Measurements from ENCODE around the gene NRXN3.

Gene NRXN3

DNA sequence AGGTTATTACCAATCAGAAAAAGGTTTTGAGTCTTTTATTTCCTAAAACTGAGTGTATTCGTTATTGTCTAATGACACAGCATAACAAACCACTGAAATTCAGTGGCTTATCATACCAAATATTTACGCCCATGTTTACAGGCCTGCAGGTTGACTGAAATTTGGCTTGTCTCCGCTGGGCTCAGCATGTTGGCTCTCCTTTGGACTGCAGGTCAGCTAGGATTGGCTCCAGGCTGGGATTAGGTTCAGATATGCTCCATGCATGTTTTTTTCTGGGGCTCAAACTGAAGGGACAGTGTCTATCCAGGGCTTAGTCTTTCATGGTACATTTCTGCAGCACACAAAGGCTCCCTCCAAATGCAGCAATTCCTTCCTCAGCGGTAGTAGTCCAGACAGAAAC is 1471.2 kb downstream of the NRXN3 start:
- Histone ChIP-seq H4K20me1 (ENCODE audit: low read depth, low read length) (no peaks in the 10 kb centered on the region), H3K36me3 (ENCODE audit: low read length) (no peaks in the 10 kb centered on the region), H3K4me2 (ENCODE audit: low read depth, low read length, poor library complexity, severe bottlenecking) (no peak overlapping the region), H3K9me3 (ENCODE audit: insufficient read depth, low read length) (no peaks in the 10 kb centered on the region), H3K27ac (ENCODE audit: low read depth, low read length) (no peak overlapping the region), H3K27me3 (ENCODE audit: low read length) (no peaks in the 10 kb centered on the region), H3F3A (ENCODE audit: insufficient read depth) (no peaks in the 10 kb centered on the region), H2AFZ (ENCODE audit: low read depth, low read length, severe bottlenecking) (no peak overlapping the region), H3K79me2 (ENCODE audit: insufficient read depth, low read length) (no peaks in the 10 kb centered on the region), H3K9me2 (replicated peaks; ENCODE audit: insufficient read depth, low read length) (no peaks in the 10 kb centered on the region), H3K9ac (ENCODE audit: low read length) (no peak overlapping the region), H3K4me3 (ENCODE audit: insufficient read depth, low read length, poor library complexity, severe bottlenecking) (no peak overlapping the region)
- no peak for TF ChIP-seq CTCF (IDR thresholded peaks at IDR 0.05; ENCODE audit: insufficient read depth, low read length, poor library complexity, severe bottlenecking)
- TF ChIP-seq EZH2phosphoT487 (conservative IDR thresholded peaks at IDR 0.05; ENCODE audit: low read length) = no peak

DNA sequence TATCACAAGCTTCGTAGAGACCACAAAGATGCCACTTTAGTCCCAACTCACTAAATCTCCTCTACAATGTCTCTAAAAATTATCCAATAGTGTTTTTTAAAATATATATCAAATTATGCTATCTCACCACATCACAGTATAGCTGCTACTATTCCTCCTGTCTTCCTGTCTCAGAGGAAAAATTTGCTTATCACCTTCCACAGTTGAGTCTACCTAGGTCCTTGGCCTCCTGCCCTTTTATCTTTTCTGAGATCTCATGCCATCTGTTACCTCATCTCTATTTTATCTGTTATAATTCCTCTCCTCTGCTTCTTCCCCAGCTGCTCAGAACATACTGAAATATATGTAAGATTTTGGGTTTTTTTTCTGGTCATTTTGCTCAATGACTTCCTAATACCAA is 1473.0 kb downstream of the NRXN3 start:
- Histone ChIP-seq H4K20me1 (ENCODE audit: low read depth, low read length) (no peaks in the 10 kb centered on the region), H3K36me3 (ENCODE audit: low read length) (no peaks in the 10 kb centered on the region), H3K9ac (ENCODE audit: low read length) (no peak overlapping the region), H3K9me2 (replicated peaks; ENCODE audit: insufficient read depth, low read length) (no peaks in the 10 kb centered on the region), H3K9me3 (ENCODE audit: insufficient read depth, low read length) (no peaks in the 10 kb centered on the region), H3K4me3 (ENCODE audit: insufficient read depth, low read length, poor library complexity, severe bottlenecking) (no peak overlapping the region), H3K79me2 (ENCODE audit: insufficient read depth, low read length) (no peaks in the 10 kb centered on the region), H2AFZ (ENCODE audit: low read depth, low read length, severe bottlenecking) (no peak overlapping the region), H3K4me2 (ENCODE audit: low read depth, low read length, poor library complexity, severe bottlenecking) (no peak overlapping the region), H3K27ac (ENCODE audit: low read depth, low read length) (no peak overlapping the region), H3K27me3 (ENCODE audit: low read length) (no peaks in the 10 kb centered on the region), H3F3A (ENCODE audit: insufficient read depth) (no peaks in the 10 kb centered on the region)
- TF ChIP-seq EZH2phosphoT487 (conservative IDR thresholded peaks at IDR 0.05; ENCODE audit: low read length) (no peak), CTCF (IDR thresholded peaks at IDR 0.05; ENCODE audit: insufficient read depth, low read length, poor library complexity, severe bottlenecking) (no peak)

- H3K27ac ChIP-seq (ENCODE audit: low read depth, low read length) = no peak overlapping the region
- no peaks in the 10 kb centered on the region for H3K27me3 ChIP-seq (ENCODE audit: low read length)
- H3K4me2 ChIP-seq (ENCODE audit: low read depth, low read length, poor library complexity, severe bottlenecking) = no peak overlapping the region
- no peaks in the 10 kb centered on the region for H3K36me3 ChIP-seq (ENCODE audit: low read length)
- no peaks in the 10 kb centered on the region for H3K9me3 ChIP-seq (ENCODE audit: insufficient read depth, low read length)
- H4K20me1 ChIP-seq (ENCODE audit: low read depth, low read length) = no peaks in the 10 kb centered on the region
- no peaks in the 10 kb centered on the region for H3F3A ChIP-seq (ENCODE audit: insufficient read depth)
- no peak overlapping the region for H3K4me3 ChIP-seq (ENCODE audit: insufficient read depth, low read length, poor library complexity, severe bottlenecking)
- H3K79me2 ChIP-seq (ENCODE audit: insufficient read depth, low read length) = no peaks in the 10 kb centered on the region
- H3K9ac ChIP-seq (ENCODE audit: low read length) = no peak overlapping the region
- no peak overlapping the region for H2AFZ ChIP-seq (ENCODE audit: low read depth, low read length, severe bottlenecking)
- H3K9me2 ChIP-seq (replicated peaks; ENCODE audit: insufficient read depth, low read length) = no peaks in the 10 kb centered on the region; the same call in 1 of the 2 replicates
- TF ChIP-seq CTCF (IDR thresholded peaks at IDR 0.05; ENCODE audit: insufficient read depth, low read length, poor library complexity, severe bottlenecking) (no peak), EZH2phosphoT487 (conservative IDR thresholded peaks at IDR 0.05; ENCODE audit: low read length) (no peak)
Measured at GRCh38 chr14:79645753-79646362, 1475.7 kb downstream of the NRXN3 start.
